Tibial nerve (tissue), 3 donors: ENCODE measurements around the gene PIK3C2A.

ENCODE experiments used
- CTCF ChIP-seq, 5 experiments: fragments of 200-600 bp in 3 of 5; fragments of 450-650 bp in 2 of 5; sonication (generic) in 3 of 5; IDR thresholded peaks; one replicate each; pipeline ENCODE4 v1.5.1; 2016 to 2019; ENCODE audit warnings: antibody characterized with exemption in 5 of 5, mild to moderate bottlenecking in 3 of 5, moderate library complexity in 2 of 5
- POLR2A ChIP-seq, 2 donors: fragments of 450-650 bp; IDR thresholded peaks; one replicate each; pipeline ENCODE4 v1.6.1; 2017; ENCODE audit warnings: antibody characterized with exemption in 2 of 2, mild to moderate bottlenecking in 2 of 2, moderate library complexity in 2 of 2

- TF ChIP-seq CTCF (IDR thresholded peaks at IDR 0.05) (no peak), POLR2A (IDR thresholded peaks at IDR 0.05) (no peak)
Measured at GRCh38 chr11:17221968-17222367, 14.2 kb upstream of the PIK3C2A start.
